Right forelimb (tissue), 1 donor: ENCODE measurements around the gene ATP2A1.
"Not testable (repeated sequence)": the region's sequence is repeated elsewhere in the genome, so short reads cannot be mapped to it uniquely, and the experiment has no call there.

ENCODE experiments used
- DNase-seq: peaks from one replicate; pipeline ENCODE4 v3.0.0-alpha.2; 2018

ATP2A1 gene

DNA sequence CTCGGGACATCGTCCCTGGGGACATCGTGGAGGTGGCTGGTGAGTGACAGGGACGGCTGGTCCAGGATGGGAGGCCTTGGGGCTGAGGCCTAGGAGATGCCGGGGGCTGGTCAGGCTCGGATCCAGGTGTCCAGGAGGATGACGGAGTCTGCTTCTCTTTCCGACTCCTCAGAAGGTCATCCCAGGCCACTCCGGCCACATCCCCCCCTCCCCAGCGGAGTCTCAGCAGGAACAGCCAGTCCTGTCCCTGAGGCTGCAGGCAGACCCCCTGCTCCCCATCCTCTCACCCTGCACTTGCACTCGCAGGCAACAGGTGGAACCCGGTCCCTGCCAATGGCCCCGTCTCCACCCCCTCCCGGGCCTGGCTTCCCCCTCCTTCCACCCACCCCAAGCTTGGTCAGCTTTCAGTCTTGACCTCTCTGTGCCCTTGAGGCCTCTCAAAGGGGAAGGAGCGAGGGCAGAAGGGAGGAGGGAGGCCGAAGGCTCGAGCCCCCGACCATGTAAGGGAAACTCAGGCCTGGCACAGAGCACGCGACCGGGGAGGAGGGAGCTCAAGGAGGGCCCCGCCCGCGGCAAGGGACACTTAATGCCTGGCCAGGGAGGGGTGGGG, 4.4 kb downstream of the ATP2A1 start:
- DNase-seq = no peak

DNA sequence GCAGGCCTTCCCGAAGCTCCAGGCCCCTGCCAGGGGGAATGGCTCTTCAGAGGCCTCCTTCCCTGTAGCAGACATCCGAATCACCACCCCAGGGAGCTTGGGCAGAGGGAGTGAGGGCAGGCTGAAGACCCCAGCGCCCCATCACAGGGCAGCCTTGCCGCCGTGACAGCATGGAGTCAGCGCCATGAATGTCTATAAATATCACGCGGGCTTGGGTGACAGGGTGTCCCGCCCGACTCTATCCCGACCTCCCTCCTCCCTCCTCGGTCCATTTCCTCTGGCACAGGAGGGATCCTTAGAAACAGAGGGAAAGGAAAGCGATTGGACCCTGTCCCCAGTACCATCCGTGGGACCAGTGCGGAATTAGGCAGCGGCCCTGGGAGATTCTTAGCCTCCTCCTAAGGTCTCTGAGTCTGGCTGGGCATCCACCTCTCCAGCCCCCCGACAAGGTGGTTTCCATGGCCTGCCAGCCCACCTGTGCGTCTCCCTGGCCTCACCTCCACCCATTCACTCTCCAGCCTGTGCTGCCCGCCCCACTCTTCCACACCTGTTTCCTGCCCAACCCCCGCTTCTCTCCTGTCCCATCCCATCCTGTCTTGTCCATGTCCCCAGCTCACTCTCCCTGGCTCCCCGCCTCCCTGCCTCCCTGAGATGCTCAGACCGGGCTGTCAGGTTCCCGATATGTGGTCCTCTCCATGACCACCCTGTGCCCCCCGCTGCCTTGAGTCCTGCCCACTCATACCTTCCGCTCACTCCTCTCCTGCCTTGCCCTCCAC, 5.1 kb downstream of the ATP2A1 start:
- no peak for DNase-seq

GRCh38 chr16:28884045-28884444, 5.8 kb downstream of the ATP2A1 start:
- DNase-seq = no peak

- no peak for DNase-seq
Measured at GRCh38 chr16:28886945-28887344, 8.7 kb downstream of the ATP2A1 start.

GRCh38 chr16:28890355-28890754, 12.1 kb downstream of the ATP2A1 start:
- not testable (repeated sequence) for DNase-seq

DNA sequence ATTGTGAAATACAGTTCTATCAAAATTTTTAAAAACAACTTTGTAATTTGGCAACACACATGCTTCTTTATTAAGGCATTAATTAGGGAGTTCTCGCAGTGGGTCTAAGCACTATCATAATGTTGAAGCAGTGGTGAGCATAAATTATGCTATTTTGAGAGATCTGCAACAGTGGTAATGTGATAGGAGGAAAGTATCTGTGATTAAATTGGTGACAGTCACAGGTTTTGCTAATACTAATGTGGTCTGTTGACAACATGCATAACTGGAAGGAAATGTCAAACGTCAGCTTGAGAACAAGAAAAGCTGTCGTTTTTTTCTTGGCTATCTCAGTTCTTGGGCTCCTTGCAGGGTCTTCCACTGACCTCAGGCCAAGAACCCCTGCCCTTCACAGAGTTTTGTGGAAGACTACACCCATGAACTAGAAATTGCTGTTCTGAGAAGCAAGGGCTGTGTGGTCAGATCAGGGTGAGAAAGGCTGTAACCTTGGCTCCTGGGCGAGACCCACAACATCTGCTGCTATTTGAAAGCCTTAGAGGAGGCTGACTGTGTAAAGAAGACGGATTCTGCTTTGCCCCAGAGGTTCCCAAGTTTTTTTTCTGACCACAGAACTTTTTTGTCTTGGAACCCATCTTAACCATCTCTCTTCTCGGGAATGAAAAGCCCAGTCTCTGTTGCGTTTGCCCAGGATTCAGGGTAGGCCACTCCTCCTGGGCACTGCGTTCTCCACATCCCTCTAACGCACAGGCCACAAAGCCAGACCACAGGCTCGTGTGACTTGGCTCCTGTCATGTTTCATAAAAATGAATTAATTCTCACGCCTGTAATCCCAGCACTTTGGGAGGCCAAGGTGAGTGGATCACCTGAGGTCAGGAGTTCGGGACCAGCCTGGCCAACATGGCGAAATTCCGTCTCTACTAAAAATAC, 13.9 kb downstream of the ATP2A1 start:
- DNase-seq = no peak

DNA sequence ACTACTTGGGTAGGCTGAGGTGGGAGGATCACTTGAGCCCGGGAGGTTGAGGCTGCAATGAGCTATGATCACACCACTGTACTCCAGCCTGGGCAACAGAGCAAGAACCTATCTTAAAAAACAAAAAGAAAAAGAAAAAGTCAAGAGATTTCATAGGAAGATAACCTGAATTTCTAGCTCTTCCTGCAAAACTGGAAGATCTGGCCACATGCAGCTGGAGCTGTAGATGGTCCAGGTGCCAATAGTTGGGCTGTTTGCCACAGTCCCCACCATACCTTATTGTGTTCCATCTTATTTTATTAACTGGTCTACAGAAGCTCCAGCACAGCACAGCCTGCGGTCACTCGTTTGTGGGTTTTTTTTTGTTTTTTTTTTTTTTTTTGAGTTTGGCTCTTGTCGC, 15.0 kb downstream of the ATP2A1 start:
- DNase-seq = no peak

DNA sequence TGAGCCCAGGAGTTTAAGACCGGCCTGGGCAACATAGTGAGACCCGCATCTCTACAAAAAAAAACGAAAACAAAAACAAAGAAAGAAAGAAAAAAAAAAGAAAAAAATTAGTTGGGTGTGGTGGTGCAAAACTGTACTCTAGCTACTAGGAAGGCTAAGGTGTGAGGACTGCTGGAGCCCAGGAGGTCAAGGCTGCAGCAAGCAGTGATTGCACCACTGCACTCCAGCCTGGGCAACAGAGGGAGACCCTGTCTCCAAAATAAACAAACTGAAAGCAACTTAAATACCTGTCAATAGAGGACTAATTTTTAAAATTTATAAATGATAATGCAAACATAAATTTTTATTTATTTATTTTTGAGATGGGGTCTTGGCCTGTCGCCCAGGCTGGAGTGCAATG, 17.3 kb downstream of the ATP2A1 start:
- no peak for DNase-seq

DNA sequence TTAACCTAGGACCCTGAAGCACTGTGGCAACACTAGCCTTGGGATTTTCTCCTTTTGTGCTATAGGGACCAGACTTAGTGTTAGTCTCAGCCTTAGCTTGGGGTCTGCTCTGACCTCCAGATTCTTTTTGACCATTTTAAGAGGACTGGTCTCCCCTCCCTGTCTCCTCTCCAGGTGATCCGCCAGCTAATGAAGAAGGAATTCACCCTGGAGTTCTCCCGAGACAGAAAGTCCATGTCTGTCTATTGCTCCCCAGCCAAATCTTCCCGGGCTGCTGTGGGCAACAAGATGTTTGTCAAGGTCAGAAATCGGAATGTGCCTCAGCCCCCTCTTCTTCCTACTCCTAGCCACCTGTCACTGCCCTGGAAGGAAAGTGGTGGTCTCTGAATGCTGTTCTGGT, 19.5 kb downstream of the ATP2A1 start:
- no peak for DNase-seq

- no peak for DNase-seq
Measured at GRCh38 chr16:28898266-28898665, 20.0 kb downstream of the ATP2A1 start.

GRCh38 chr16:28898942-28899341, 20.7 kb downstream of the ATP2A1 start:
- DNase-seq = no peak

GRCh38 chr16:28899882-28900590, 21.7 kb downstream of the ATP2A1 start:
- DNase-seq = no peak

GRCh38 chr16:28900601-28901000, 22.3 kb downstream of the ATP2A1 start:
- no peak for DNase-seq

DNA sequence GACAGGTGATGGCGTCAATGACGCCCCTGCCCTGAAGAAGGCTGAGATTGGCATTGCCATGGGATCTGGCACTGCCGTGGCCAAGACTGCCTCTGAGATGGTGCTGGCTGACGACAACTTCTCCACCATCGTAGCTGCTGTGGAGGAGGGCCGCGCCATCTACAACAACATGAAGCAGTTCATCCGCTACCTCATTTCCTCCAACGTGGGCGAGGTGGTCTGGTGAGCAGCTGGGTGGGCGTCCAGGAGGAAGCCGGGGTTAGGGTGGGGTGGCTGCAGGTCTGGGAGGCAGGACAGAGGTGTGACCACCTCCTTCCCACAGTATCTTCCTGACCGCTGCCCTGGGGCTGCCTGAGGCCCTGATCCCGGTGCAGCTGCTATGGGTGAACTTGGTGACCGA, 23.6 kb downstream of the ATP2A1 start:
- no peak for DNase-seq

DNA sequence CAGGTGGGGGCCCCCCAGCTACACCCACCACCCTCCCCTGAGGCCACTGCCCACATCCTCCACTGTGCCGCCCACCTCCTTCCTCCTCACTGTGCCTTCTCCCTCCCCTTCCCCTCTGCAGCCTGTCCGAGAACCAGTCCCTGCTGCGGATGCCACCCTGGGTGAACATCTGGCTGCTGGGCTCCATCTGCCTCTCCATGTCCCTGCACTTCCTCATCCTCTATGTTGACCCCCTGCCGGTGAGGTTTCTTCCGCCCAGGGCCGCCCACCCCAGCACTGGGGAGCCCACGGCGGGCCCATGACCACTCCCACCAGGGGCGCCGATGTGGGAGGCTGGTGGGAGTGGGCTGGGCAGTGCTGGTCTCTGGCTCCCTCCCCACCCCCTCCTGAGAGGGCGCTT, 24.6 kb downstream of the ATP2A1 start:
- no peak for DNase-seq

DNA sequence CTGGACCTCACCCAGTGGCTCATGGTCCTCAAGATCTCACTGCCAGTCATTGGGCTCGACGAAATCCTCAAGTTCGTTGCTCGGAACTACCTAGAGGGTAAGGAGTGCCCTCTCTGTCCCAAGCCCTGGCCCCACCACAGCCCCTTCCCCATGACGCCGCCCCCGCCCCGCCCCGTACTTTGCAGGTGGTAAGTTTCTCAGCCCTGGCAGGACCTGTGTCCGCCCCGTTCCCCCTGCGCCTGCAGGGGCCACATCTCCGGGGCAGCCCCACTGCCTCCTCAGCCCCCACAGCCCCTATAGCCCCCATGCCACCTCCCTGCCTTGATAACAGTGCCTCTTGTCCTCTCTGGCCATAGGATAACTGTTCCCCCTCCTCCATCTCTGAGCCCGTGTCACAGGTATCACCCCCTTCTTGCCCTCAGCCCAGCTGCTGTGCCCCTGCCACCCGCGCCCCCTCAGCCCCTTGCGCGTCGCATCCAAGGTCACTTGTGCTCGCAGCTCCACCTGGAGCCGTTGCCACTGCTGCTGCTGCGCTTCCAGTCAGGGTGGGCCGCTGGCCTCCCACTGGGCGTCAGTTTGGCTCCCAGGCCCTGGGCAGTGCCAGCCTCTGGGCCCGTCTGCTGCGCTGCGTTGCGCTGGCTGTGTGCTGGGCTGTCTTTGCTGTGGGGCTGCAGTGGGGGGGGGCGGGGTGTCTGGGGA, 25.2 kb downstream of the ATP2A1 start:
- no peak for DNase-seq

DNA sequence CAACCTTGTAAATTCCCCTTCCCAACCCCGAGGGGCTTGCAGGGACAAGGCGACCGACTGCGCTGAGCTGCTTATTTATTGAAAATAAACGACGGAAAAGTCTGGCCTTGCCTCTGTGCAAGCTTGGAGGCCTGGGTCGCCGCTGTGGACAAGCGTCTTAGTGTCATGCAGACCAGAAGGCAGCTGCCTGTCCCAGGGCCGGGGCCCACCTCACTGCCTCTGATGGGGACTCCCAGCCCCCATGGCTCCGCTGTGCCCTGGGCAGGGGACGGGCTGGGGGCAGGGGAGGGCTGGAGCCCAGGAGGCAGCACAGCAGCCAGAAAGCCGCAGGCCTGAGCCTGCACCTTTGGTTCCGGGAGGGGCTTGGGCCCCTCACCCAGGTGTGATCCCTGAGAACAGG, 26.1 kb downstream of the ATP2A1 start:
- DNase-seq = no peak

GRCh38 chr16:28904828-28905227, 26.5 kb downstream of the ATP2A1 start:
- no peak for DNase-seq

GRCh38 chr16:28905229-28905754, 27.0 kb downstream of the ATP2A1 start:
- no peak for DNase-seq

DNA sequence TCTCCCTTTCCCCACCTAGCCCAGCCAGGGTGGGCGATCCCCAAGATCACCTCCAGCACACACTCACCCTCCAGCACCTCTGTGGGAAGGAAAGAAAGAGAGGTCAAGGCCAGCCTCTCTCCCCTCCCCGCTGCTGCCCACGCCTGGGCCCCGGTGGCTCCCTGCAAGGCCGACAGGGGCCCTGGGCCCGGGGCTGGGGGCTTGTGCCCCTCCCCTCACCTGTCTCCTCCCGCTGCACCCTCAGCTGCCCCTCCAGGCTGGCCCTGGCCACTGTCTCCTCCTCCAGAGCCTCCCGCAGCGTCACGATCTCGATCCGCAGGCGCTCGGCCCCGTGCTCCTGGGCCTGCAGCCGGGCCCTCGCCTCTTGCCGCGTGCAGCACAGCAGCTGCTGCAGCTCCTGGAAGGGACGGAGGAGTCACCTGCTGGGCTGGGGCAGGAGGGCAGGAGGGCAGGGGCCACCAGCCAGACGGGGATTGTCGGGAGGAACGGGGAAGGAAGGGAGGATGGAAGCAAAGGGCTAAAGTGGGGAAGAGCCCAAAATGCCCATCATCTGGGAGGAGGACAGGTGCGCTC, 27.6 kb downstream of the ATP2A1 start:
- no peak for DNase-seq
